ENCODE results near the gene RFX4.
"Not testable (repeated sequence)": the region's sequence is repeated elsewhere in the genome, so short reads cannot be mapped to it uniquely, and the experiment has no call there.

The RFX4 gene

GRCh38 chr12:106692033-106692432 lies 109.2 kb downstream of the RFX4 start:
- DNase-seq (ENCODE audit: low spot score): not testable (repeated sequence)

- peak; percentile 50 for DNase-seq (ENCODE audit: low spot score)
Measured at GRCh38 chr12:106692896-106693820, 110.4 kb downstream of the RFX4 start.

- DNase-seq (ENCODE audit: low spot score): no peak
Measured at GRCh38 chr12:106696071-106696470, 113.3 kb downstream of the RFX4 start.

GRCh38 chr12:106696681-106697417 lies 114.0 kb downstream of the RFX4 start:
- no peak for DNase-seq (ENCODE audit: low spot score)

GRCh38 chr12:106704081-106704480 lies 121.3 kb downstream of the RFX4 start:
- DNase-seq (ENCODE audit: low spot score): no peak

GRCh38 chr12:106705971-106706370 lies 123.2 kb downstream of the RFX4 start:
- no peak for DNase-seq (ENCODE audit: low spot score)

GRCh38 chr12:106709068-106709511 lies 126.3 kb downstream of the RFX4 start:
- DNase-seq (ENCODE audit: low spot score): no peak

- DNase-seq (ENCODE audit: low spot score): no peak
Measured at GRCh38 chr12:106710143-106710893, 127.5 kb downstream of the RFX4 start.

GRCh38 chr12:106711316-106711715 lies 128.5 kb downstream of the RFX4 start:
- DNase-seq (ENCODE audit: low spot score): no peak

- no peak for DNase-seq (ENCODE audit: low spot score)
Measured at GRCh38 chr12:106712768-106713167, 130.0 kb downstream of the RFX4 start.

- DNase-seq (ENCODE audit: low spot score): no peak
Measured at GRCh38 chr12:106714926-106715325, 132.1 kb downstream of the RFX4 start.

GRCh38 chr12:106715582-106715981 lies 132.8 kb downstream of the RFX4 start:
- DNase-seq (ENCODE audit: low spot score): no peak

- no peak for DNase-seq (ENCODE audit: low spot score)
Measured at GRCh38 chr12:106717673-106718072, 134.9 kb downstream of the RFX4 start.

- no peak for DNase-seq (ENCODE audit: low spot score)
Measured at GRCh38 chr12:106719879-106720278, 137.1 kb downstream of the RFX4 start.

GRCh38 chr12:106720696-106721095 lies 137.9 kb downstream of the RFX4 start:
- no peak for DNase-seq (ENCODE audit: low spot score)

- no peak for DNase-seq (ENCODE audit: low spot score)
Measured at GRCh38 chr12:106721915-106722314, 139.1 kb downstream of the RFX4 start.

- no peak for DNase-seq (ENCODE audit: low spot score)
Measured at GRCh38 chr12:106722837-106723236, 140.0 kb downstream of the RFX4 start.

- no peak for DNase-seq (ENCODE audit: low spot score)
Measured at GRCh38 chr12:106723416-106723815, 140.6 kb downstream of the RFX4 start.

- DNase-seq (ENCODE audit: low spot score): no peak
Measured at GRCh38 chr12:106724116-106724515, 141.3 kb downstream of the RFX4 start.

- no peak for DNase-seq (ENCODE audit: low spot score)
Measured at GRCh38 chr12:106724934-106725333, 142.1 kb downstream of the RFX4 start.

- DNase-seq (ENCODE audit: low spot score): not testable (repeated sequence)
Measured at GRCh38 chr12:106726603-106727202, 143.9 kb downstream of the RFX4 start.

GRCh38 chr12:106729611-106730010 lies 146.8 kb downstream of the RFX4 start:
- no peak for DNase-seq (ENCODE audit: low spot score)
